ENCODE results near the gene RAB11A.

RAB11A gene

GRCh38 chr15:65869126-65869953 lies at the start of gene RAB11A:
Gene RAB11A, plus strand, starts transcription at chr15:65869491. Its CDS starts 95 bp downstream, at chr15:65869586.
- DNase-seq (ENCODE audit: low read depth), result peak; percentile 92

- no peak for DNase-seq (ENCODE audit: low read depth)
These were observed 49.7 kb upstream of the RAB11A start for GRCh38 chr15:65819563-65819960.

GRCh38 chr15:65821070-65821469 lies 48.2 kb upstream of the RAB11A start:
- no peak for DNase-seq (ENCODE audit: low read depth)

GRCh38 chr15:65822316-65822715 lies 47.0 kb upstream of the RAB11A start:
- DNase-seq (ENCODE audit: low read depth), result no peak

GRCh38 chr15:65824031-65824743 lies 45.1 kb upstream of the RAB11A start:
- DNase-seq (ENCODE audit: low read depth), result no peak

GRCh38 chr15:65824941-65825544 lies 44.2 kb upstream of the RAB11A start:
- DNase-seq (ENCODE audit: low read depth), result no peak

GRCh38 chr15:65827065-65827464 lies 42.2 kb upstream of the RAB11A start:
- DNase-seq (ENCODE audit: low read depth), result no peak

GRCh38 chr15:65828585-65828984 lies 40.7 kb upstream of the RAB11A start:
- DNase-seq (ENCODE audit: low read depth), result no peak

- no peak for DNase-seq (ENCODE audit: low read depth)
These were observed 40.0 kb upstream of the RAB11A start for GRCh38 chr15:65829130-65829764.

- DNase-seq (ENCODE audit: low read depth), result peak; percentile 37
These were observed 36.5 kb upstream of the RAB11A start for GRCh38 chr15:65832549-65833364.

- DNase-seq (ENCODE audit: low read depth), result no peak
These were observed 35.6 kb upstream of the RAB11A start for GRCh38 chr15:65833501-65834205.

GRCh38 chr15:65834603-65835282 lies 34.5 kb upstream of the RAB11A start:
- DNase-seq (ENCODE audit: low read depth), result no peak

GRCh38 chr15:65835447-65835846 lies 33.8 kb upstream of the RAB11A start:
- no peak for DNase-seq (ENCODE audit: low read depth)

GRCh38 chr15:65836665-65837064 lies 32.6 kb upstream of the RAB11A start:
- no peak for DNase-seq (ENCODE audit: low read depth)

- DNase-seq (ENCODE audit: low read depth), result no peak
These were observed 31.7 kb upstream of the RAB11A start for GRCh38 chr15:65837301-65838294.

GRCh38 chr15:65839354-65839901 lies 29.9 kb upstream of the RAB11A start:
- DNase-seq (ENCODE audit: low read depth), result no peak

- DNase-seq (ENCODE audit: low read depth), result no peak
These were observed 29.3 kb upstream of the RAB11A start for GRCh38 chr15:65839985-65840384.

- no peak for DNase-seq (ENCODE audit: low read depth)
These were observed 28.0 kb upstream of the RAB11A start for GRCh38 chr15:65841121-65841930.

All from activated T-helper 9 cell treated with anti-CD3 and anti-CD28 coated beads, Interleukin-2, amount 50 U/mL, for 16 hours (primary cell).